ENCODE results near the gene PTH2R. TPM values are rescaled to one million over a fixed set of nuclear protein-coding genes. Genes with fewer than 3 reads are reported as not detected.

PTH2R gene
- total RNA-seq, 1 donor from 2014 or later: not detected

DNA sequence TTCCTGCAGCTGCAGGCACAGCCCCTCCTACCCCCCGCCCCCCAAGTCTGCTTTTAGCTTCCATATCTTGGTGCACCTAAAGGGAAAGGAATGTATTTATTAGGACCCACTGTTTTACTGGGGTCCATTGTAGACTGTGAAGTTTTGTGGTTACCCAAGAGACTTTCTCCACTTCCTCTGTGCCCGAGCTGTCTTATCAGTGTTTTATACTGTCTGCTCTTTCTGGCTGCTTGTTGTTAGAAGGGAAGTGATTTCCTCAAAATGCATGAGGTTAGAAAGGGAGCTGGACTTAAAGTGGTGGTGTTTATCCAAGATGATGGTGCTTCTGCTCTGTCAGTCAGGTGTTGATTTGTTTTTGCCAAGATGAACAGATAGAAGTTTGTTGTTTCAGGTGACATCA is 85.0 kb downstream of the PTH2R start:
- DNase-seq (ENCODE audit: low spot score): no peak
- H3K4me3 Mint-ChIP-seq (ENCODE audit: unreplicated experiment): no peak overlapping the region
- H3K36me3 Mint-ChIP-seq (ENCODE audit: low read depth, unreplicated experiment): no peaks in the 10 kb centered on the region
- peaks cover 21% of the 10 kb centered on the region for H3K4me1 Mint-ChIP-seq (ENCODE audit: unreplicated experiment)
- no peak overlapping the region for H3K27ac Mint-ChIP-seq (ENCODE audit: unreplicated experiment)
- no peak for TF ChIP-seq CTCF (IDR thresholded peaks at IDR 0.05; ENCODE audit: unreplicated experiment)
- no peaks in the 10 kb centered on the region for H3K27me3 Mint-ChIP-seq (ENCODE audit: unreplicated experiment)
- H3K9me3 Mint-ChIP-seq (ENCODE audit: unreplicated experiment): no peaks in the 10 kb centered on the region

DNA sequence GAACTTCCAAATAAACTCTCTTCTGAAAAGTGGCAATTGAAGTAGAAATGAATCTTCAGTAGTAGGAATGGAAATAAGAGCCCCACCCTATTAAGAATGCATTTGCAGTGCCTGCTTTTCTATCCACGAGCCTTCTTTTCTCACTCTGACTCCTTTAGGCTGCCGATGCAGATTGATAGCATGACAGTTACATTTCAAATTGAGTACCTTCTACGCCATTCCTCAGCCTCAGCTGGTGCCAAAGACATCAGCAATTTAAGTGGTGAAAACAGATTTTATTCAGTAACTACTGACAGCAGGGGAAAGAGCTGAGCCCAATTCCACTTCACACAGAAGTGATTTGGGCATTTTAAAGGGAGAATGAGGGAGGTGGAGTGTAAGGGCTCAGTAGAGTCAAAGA is 85.5 kb downstream of the PTH2R start:
- TF ChIP-seq CTCF (IDR thresholded peaks at IDR 0.05; ENCODE audit: unreplicated experiment): no peak
- Mint-ChIP-seq H3K4me3 (ENCODE audit: unreplicated experiment) (no peak overlapping the region), H3K27ac (ENCODE audit: unreplicated experiment) (no peak overlapping the region), H3K4me1 (ENCODE audit: unreplicated experiment) (peaks cover 21% of the 10 kb centered on the region), H3K27me3 (ENCODE audit: unreplicated experiment) (no peaks in the 10 kb centered on the region), H3K9me3 (ENCODE audit: unreplicated experiment) (no peaks in the 10 kb centered on the region), H3K36me3 (ENCODE audit: low read depth, unreplicated experiment) (no peaks in the 10 kb centered on the region)
- DNase-seq (ENCODE audit: low spot score): no peak

DNA sequence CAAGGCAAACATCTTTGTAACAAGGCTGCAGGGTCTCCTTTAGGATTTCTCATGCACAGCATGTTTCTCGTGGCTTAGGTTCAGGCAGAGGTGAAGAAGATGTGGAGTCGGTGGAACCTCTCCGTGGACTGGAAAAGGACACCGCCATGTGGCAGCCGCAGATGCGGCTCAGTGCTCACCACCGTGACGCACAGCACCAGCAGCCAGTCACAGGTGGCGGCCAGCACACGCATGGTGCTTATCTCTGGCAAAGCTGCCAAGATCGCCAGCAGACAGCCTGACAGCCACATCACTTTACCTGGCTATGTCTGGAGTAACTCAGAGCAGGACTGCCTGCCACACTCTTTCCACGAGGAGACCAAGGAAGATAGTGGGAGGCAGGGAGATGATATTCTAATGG is 86.6 kb downstream of the PTH2R start:
- no peaks in the 10 kb centered on the region for H3K36me3 Mint-ChIP-seq (ENCODE audit: low read depth, unreplicated experiment)
- TF ChIP-seq CTCF (IDR thresholded peaks at IDR 0.05; ENCODE audit: unreplicated experiment): no peak
- H3K4me1 Mint-ChIP-seq (ENCODE audit: unreplicated experiment): peaks cover 21% of the 10 kb centered on the region
- no peak overlapping the region for H3K27ac Mint-ChIP-seq (ENCODE audit: unreplicated experiment)
- no peaks in the 10 kb centered on the region for H3K9me3 Mint-ChIP-seq (ENCODE audit: unreplicated experiment)
- H3K4me3 Mint-ChIP-seq (ENCODE audit: unreplicated experiment): no peak overlapping the region
- no peak for DNase-seq (ENCODE audit: low spot score)
- H3K27me3 Mint-ChIP-seq (ENCODE audit: unreplicated experiment): no peaks in the 10 kb centered on the region

DNA sequence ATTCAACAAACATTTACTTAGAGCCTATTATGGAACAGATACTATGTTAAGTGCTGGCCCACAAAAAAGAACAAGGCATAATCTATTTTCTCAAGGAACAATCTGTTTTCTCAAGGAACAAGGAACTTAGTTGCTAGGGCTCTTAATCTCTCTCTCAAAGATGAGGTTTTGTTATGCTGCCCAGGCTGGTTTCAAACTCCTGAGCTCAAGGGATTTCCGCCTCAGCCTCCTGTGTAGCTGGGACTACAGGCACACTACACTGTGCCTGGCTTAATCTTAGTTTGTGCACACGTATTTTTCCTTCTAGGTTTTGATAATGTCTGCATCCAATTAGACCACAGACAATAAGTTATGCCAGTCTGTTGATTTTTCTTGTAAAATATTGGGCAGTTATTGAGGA is 89.5 kb downstream of the PTH2R start:
- no peak overlapping the region for H3K27ac Mint-ChIP-seq (ENCODE audit: unreplicated experiment)
- no peak for DNase-seq (ENCODE audit: low spot score)
- H3K27me3 Mint-ChIP-seq (ENCODE audit: unreplicated experiment): no peaks in the 10 kb centered on the region
- H3K4me3 Mint-ChIP-seq (ENCODE audit: unreplicated experiment): no peak overlapping the region
- no peaks in the 10 kb centered on the region for H3K9me3 Mint-ChIP-seq (ENCODE audit: unreplicated experiment)
- no peak for TF ChIP-seq CTCF (IDR thresholded peaks at IDR 0.05; ENCODE audit: unreplicated experiment)
- H3K36me3 Mint-ChIP-seq (ENCODE audit: low read depth, unreplicated experiment): no peaks in the 10 kb centered on the region
- peaks cover 12% of the 10 kb centered on the region for H3K4me1 Mint-ChIP-seq (ENCODE audit: unreplicated experiment)

GRCh38 chr2:208501206-208501605 is 94.6 kb downstream of the PTH2R start:
- no peaks in the 10 kb centered on the region for H3K27me3 Mint-ChIP-seq (ENCODE audit: unreplicated experiment)
- no peaks in the 10 kb centered on the region for H3K4me1 Mint-ChIP-seq (ENCODE audit: unreplicated experiment)
- no peaks in the 10 kb centered on the region for H3K9me3 Mint-ChIP-seq (ENCODE audit: unreplicated experiment)
- H3K4me3 Mint-ChIP-seq (ENCODE audit: unreplicated experiment): no peak overlapping the region
- TF ChIP-seq CTCF (IDR thresholded peaks at IDR 0.05; ENCODE audit: unreplicated experiment): no peak
- H3K27ac Mint-ChIP-seq (ENCODE audit: unreplicated experiment): no peak overlapping the region
- no peaks in the 10 kb centered on the region for H3K36me3 Mint-ChIP-seq (ENCODE audit: low read depth, unreplicated experiment)
- DNase-seq (ENCODE audit: low spot score): no peak

All from endothelial cell (in vitro differentiated cells).